ES-I3 (cell line): Measurements from ENCODE around the gene HOXA4.

Source experiments
- H3K36me3 ChIP-seq: 2 replicates; pipeline ENCODE4 v1.6.1; 2013; ENCODE audit warnings: mild to moderate bottlenecking, low read length, control low read depth, moderate library complexity; ENCODE audit not compliant: insufficient read depth
- H3K4me1 ChIP-seq: 2 replicates; pipeline ENCODE4 v1.6.1; 2013; ENCODE audit warnings: mild to moderate bottlenecking, control low read depth, low read length; ENCODE audit not compliant: insufficient read depth
- H3K9ac ChIP-seq: 2 replicates; pipeline ENCODE4 v1.6.1; 2013; ENCODE audit warnings: low read depth, mild to moderate bottlenecking, low read length, moderate library complexity
- H3K9me3 ChIP-seq: 2 replicates; pipeline ENCODE4 v1.6.1; 2013; ENCODE audit warnings: mild to moderate bottlenecking, low read length, moderate library complexity; ENCODE audit not compliant: control insufficient read depth, insufficient read depth

HOXA4 gene

DNA sequence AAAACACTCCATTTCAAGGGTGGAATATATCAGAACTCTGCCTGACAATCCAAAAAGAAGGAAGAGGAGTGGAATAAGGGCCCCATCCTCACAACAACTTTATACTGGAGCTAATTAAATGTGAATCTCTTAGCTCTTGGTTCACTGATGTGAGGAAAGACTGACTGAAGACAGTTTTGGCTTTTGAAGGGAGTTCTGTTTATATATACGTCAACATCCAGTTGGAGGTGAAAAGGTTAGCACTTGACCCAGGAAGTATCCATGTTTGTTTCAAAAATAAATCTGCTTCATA lies 37.8 kb downstream of the HOXA4 start:
- no peaks in the 10 kb centered on the region for H3K36me3 ChIP-seq
- no peaks in the 10 kb centered on the region for H3K9me3 ChIP-seq
- H3K4me1 ChIP-seq = peaks cover 44% of the 10 kb centered on the region
- H3K9ac ChIP-seq = no peak overlapping the region

DNA sequence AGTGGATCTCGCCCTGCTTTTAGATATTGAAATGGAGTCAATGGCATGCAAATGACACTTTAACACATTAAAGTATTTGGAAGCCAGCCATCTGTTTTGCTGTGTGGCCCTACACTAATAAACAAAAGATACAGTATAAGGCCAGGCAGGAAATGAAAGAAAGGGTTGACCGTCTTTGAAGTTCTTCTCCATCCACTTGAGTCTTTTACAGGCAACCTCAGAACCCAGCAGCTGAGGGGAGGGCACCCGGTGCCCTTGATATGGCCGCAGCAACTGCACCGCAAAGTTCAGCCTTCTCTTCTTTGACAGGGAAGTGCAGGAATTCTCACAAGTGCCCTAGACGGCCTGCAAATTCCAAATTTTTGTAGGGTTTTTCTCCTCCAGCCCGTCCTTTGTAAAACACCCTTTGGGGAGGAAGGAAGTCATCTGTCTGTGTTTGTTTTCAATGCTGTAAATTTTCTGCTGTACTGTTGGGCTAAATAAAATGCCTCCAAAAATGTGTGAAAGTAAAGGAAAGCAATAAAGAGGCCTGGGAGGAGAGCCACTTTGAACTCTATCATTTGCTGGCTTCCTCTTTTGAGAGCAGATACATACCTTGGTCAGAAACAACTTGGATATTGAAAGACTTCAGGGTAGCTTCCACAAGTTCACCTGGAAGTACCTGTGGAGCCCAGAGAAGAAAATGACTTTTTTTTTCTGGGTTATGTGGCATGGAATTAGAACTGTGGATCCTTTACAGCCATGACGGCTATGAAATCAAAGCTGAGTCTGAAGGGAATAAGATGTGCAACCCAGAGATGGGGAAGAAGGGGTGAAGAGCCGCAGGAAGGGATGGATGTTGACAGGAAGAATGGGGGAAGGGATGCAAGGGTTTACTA lies 38.4 kb downstream of the HOXA4 start:
- H3K9ac ChIP-seq = no peak overlapping the region
- no peaks in the 10 kb centered on the region for H3K36me3 ChIP-seq
- peaks cover 41% of the 10 kb centered on the region for H3K4me1 ChIP-seq
- H3K9me3 ChIP-seq = no peaks in the 10 kb centered on the region

DNA sequence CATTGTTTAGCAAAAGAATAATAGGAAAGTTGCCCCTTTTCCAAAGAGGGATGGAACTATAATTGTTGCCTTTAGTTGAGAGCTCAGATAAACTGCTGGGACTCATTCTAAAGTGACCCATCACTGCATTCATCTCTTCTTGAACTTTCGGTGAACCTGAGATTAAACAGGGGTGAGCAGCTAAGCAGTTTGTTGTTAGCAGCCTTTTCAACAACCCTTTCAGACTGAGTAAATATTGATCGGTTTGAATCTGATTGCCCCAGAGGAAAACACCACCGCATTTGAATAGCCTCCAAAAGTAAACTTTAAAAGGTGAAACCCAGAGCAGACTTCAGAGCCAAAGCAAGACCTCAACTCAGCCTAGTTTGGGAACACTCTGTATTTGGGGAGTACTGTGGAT lies 39.5 kb downstream of the HOXA4 start:
- H3K9me3 ChIP-seq = no peaks in the 10 kb centered on the region
- H3K9ac ChIP-seq = no peak overlapping the region
- no peaks in the 10 kb centered on the region for H3K36me3 ChIP-seq
- H3K4me1 ChIP-seq = peaks cover 41% of the 10 kb centered on the region

DNA sequence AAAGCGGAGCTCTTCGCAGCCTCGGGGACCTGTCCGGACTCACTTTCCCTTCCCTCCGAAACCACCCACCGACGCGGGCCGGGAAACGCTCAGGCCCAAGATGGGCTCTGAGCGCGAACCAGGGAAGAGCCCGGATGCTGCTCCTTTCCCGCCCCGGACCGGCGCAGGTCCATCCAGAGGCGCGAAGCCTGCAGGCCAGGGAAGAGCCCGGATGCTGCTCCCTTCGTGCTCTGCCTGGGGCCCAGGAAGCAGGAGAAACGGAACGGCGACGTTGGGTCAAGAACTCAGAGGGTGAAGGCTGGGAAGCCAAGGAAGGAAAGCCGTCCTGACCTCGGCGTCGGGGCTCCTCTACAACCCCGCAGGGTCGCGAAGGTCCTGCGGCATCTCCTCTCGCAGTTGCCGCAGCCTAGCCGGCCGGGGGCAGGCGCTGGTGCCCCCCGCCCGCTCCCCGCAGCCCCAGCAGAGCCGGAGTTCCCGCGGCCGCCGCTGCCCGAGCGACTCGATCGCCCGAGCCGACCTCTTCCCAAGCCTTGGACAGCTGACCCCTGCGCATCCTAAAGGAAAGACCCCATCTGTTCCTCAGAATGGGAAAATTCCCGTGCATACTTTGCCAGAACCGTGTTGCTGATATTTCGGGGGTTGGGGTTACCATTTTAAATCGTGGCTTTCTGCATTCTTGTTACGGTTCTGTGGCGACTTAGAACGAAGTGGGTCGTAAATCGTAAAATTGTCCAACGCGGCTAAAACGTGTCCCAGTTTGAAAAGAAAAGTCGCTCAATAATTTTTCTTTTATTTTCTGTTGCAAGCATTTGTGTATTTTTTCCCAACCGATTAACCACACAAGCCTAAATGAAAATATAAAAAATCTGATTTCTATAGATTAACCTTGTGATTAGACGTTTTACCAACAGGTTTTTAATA lies 42.3 kb downstream of the HOXA4 start:
- Histone ChIP-seq H3K9ac (no peak overlapping the region), H3K36me3 (no peaks in the 10 kb centered on the region), H3K9me3 (no peaks in the 10 kb centered on the region), H3K4me1 (peaks cover 29% of the 10 kb centered on the region)

DNA sequence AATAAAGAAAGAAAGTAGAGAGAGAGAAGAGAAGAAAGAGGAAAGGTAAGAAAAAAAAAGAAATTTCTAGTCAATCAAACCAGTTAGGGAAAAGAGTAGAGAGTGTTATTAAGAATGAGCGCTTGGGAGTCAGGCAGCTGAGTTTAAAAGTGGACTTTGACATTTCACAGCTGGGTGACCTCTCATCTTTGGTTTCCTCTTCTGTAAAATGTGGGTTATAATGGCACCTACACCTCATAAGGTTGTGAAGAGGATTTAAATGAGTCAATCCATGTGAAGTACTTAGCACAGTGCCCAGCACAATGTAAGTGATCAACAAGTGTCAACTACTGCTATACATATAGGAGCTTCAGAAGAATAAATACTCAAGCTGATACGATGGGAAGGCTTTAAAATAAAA lies 46.9 kb downstream of the HOXA4 start:
- Histone ChIP-seq H3K9ac (no peak overlapping the region), H3K9me3 (no peaks in the 10 kb centered on the region), H3K36me3 (no peaks in the 10 kb centered on the region), H3K4me1 (peaks cover 12% of the 10 kb centered on the region)

DNA sequence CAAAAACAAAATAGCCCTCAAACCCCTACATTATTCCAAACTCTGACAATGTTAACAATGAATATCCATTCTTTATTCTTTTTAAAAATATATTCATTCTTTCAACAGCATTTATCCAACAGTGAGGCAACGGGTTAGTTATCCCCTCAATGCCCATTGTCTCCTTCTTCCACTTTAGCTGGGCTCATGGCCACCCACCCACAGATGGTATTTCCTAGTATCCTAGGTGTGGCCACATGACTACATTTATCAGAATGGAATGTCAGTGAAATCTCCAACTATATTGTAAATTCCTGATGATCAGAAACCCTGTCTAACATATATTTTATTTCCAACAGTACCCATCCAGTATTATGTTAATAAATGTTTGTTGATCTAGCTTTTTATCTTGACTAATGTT lies 48.4 kb downstream of the HOXA4 start:
- H3K36me3 ChIP-seq = no peaks in the 10 kb centered on the region
- H3K9me3 ChIP-seq = no peaks in the 10 kb centered on the region
- no peak overlapping the region for H3K9ac ChIP-seq
- peaks cover 12% of the 10 kb centered on the region for H3K4me1 ChIP-seq

DNA sequence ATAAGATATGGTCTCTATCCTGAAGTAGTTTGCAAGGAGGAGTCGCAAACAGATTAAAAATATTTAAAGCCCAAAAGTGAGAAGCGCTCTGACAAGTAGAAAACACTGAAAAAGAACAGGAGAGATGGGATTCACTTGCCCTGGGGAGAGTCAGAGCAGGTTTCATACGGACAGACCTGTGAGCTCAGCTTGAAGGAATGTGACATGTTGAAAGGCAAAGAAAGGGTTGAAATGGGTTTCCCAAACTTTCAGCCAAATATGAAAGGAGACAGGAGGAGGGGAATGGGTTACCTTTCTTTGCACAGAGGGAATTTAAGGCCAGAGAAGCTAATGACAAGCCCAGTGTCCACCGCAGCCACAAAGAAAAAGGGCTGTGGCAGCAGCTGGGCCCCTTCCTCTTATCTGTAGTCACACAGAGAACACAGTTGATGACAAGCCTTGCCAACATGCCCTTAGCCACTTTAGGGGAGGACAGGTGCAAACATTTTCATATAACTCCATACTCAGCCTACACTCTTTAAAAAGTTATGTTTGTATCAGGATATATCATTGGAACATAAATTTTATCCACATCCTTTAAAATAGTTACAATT lies 49.6 kb downstream of the HOXA4 start:
- peaks cover 12% of the 10 kb centered on the region for H3K4me1 ChIP-seq
- no peaks in the 10 kb centered on the region for H3K9me3 ChIP-seq
- H3K9ac ChIP-seq = no peak overlapping the region; the same call in 1 of the 2 replicates
- no peaks in the 10 kb centered on the region for H3K36me3 ChIP-seq

DNA sequence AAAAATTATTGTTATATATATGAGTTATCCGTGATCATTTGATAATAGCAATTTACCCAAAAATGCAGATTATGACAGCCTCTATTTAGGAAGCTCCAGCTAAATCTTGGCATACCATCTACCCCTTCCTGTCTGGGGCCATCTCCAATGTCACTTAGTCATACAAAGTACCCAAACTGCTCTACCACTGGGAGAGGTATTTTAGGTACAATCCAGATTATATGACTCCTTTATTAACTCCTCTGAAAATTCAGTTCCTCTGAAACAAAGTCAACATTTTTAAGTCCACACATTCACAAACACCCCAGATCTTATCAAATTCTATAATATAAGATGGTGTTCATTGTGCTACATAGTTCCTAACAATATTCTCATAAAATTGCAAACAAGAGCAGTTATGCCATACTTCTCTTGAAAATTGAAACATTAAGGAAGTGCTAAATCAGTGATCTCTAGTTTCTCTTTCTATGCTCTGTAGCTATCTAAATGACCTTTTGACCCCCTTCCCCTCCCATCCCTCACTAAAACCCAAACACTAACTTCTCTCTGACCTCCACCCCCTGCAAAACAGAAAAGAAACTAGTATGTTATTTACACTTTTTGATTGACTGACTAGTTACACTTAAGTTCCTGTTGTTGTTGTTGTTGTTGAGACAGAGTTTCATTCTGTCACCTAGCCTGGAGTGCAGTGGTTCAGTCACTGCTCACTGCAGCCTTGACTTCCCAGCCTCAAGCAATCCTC lies 51.2 kb downstream of the HOXA4 start:
- H3K4me1 ChIP-seq = peaks cover 12% of the 10 kb centered on the region
- H3K9ac ChIP-seq = no peak overlapping the region
- no peaks in the 10 kb centered on the region for H3K36me3 ChIP-seq
- H3K9me3 ChIP-seq = no peaks in the 10 kb centered on the region

DNA sequence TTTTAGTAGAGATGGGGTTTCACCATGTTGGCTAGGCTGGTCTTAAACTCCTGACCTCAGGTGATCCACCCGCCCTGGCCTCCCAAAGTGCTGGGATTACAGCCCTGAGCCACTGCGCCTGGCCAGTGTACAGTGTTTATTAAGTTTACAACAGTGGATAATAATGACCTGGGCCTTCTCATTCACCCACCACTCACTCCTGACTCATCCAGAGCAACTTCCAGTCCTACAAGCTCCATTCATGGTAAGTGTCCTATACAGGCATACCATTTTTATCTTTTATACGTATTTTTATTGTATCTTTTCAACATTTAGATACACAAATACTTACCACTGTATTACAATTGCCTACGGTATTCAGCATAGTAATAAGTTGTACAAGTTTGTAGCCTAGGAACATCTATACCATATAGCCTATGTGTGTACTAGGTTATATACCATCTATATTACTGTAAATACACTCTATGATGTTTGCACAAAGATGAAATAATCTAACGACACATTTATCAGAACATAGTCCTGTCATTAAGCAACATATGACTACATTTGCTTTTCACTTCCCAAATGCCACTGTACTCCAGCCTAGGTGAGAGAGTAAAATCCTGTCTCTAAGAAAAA lies 51.8 kb downstream of the HOXA4 start:
- Histone ChIP-seq H3K36me3 (no peaks in the 10 kb centered on the region), H3K9me3 (no peaks in the 10 kb centered on the region), H3K9ac (no peak overlapping the region), H3K4me1 (peaks cover 12% of the 10 kb centered on the region)
